Measurements from ENCODE around the gene SLAMF9. TPM values are rescaled to one million over a fixed set of nuclear protein-coding genes. Genes with fewer than 3 reads are reported as not detected.

Gene SLAMF9
- total RNA-seq, 4 donors from 2014 or later, result 0.66 to 16.5 (median 3.6) TPM; not detected in 1

DNA sequence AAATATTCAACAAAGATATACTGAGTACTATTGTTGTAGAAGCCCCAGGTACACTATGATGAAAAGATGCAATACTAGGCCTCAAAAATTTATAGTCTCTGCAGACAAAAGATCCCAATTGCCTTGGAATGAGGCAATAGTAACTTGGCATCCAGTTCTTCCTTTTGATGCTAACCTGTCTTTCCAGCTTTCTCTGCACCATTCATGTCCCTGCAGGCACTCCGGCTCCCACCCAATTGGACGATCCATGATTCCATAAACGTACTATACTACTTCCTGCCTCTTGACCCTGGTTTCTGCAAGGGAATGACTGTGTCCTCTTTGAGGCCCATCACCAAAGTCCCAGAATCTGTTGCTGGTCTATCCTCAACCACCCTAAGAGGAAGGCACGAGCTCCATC, 20.7 kb downstream of the SLAMF9 start:
- TF ChIP-seq CTCF (IDR thresholded peaks at IDR 0.05; ENCODE audit: low read depth), result no peak

GRCh38 chr1:159932296-159933285, 21.4 kb downstream of the SLAMF9 start:
- TF ChIP-seq CTCF (IDR thresholded peaks at IDR 0.05; ENCODE audit: low read depth), result no peak

GRCh38 chr1:159931795-159932173, 22.3 kb downstream of the SLAMF9 start:
- TF ChIP-seq CTCF (IDR thresholded peaks at IDR 0.05; ENCODE audit: low read depth), result no peak

DNA sequence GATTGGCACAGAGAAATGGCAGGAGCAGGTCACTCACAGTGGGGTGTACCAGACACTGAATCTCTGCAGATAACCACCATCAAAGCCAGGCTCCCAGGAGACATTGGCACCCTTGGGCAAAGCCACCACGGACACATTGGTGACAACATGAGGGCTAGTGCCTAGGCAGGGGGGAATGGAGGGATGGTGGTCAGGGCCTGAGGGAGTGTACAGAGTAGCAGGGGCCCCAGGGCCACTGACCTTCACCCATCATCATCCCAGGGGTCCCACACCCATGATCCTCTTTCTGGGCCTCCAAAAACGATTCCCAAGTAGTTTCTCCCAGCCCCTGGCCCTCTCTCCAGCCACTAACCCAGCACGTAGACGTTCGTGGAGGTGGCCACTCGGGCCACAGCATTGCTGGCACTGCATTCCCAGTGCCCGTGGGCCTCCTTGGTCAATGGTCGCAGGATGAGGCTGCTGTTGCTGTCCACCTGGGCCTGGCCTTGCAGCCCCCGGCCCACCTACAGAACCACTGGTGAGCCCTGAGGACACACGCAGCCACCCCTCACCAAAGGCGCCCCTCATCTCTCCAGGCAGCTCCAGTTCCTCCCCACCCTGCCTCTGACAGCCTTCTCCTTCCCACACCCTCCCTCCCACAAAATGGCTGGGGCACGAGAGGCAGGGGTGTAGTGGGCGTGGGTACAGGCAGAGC, 22.8 kb downstream of the SLAMF9 start:
- TF ChIP-seq CTCF (IDR thresholded peaks at IDR 0.05; ENCODE audit: low read depth), result no peak

- TF ChIP-seq CTCF (IDR thresholded peaks at IDR 0.05; ENCODE audit: low read depth), result no peak
These were observed 23.4 kb downstream of the SLAMF9 start for GRCh38 chr1:159930634-159931033.

- no peak for TF ChIP-seq CTCF (IDR thresholded peaks at IDR 0.05; ENCODE audit: low read depth)
These were observed 23.8 kb downstream of the SLAMF9 start for GRCh38 chr1:159930216-159930615.
